Measurements from ENCODE around the gene ABCC4. TPM values are rescaled to one million over a fixed set of nuclear protein-coding genes. Genes with fewer than 3 reads are reported as not detected.
A peak's percentile ranks its signal among the peaks of the same experiment; 100 is the strongest.
"Not testable (repeated sequence)": the region's sequence is repeated elsewhere in the genome, so short reads cannot be mapped to it uniquely, and the experiment has no call there.

The ABCC4 gene
- total and polyA plus RNA-seq, 4 experiments from 2014 or later = 4.8 to 10.0 (median 6.9) TPM

GRCh38 chr13:95197548-95197947 lies 103.7 kb downstream of the ABCC4 start:
- POLR2A ChIA-PET (ENCODE audit: partially characterized antibody) = no interaction called here
- Histone ChIP-seq H3K4me1 (ENCODE audit: insufficient read depth, low read length) (no peaks in the 10 kb centered on the region), H3K4me3 (ENCODE audit: low read length in 2 of 2) (no peak overlapping the region), H3K9me3 (ENCODE audit: control insufficient read depth in 1 of 2, low read length in 2 of 2) (no peaks in the 10 kb centered on the region), H3K27me3 (ENCODE audit: insufficient read depth, low read length) (no peaks in the 10 kb centered on the region), H3K27ac (ENCODE audit: low read depth, low read length) (no peak overlapping the region), H3K36me3 (ENCODE audit: insufficient read depth, low read length) (no peaks in the 10 kb centered on the region)
- intact Hi-C loops (cut with micrococcal nuclease) = no loop called here
- H3K9me3 Mint-ChIP-seq = peaks cover 0 to 15% (median 2%) of the 10 kb centered on the region in 8 donors
- DNase-seq = no peak
- H3K4me3 Mint-ChIP-seq = no peak overlapping the region
- H3K36me3 Mint-ChIP-seq = peaks cover 36% of the 10 kb centered on the region in 2 donors
- no peak overlapping the region for H3K27ac Mint-ChIP-seq
- peaks cover 0 to 8% (median 0%) of the 10 kb centered on the region in 4 donors for H3K4me1 Mint-ChIP-seq
- CTCF ChIA-PET (ENCODE audit: partially characterized antibody) = interaction anchor here (1.0 to 3.7 kb wide), 3 partner anchors 9 to 207 kb away, joined by 3 to 12 read pairs (median 8); no protein-coding TSS in a partner anchor
- H3K27me3 Mint-ChIP-seq = no peaks in the 10 kb centered on the region

GRCh38 chr13:95195146-95195545 lies 106.1 kb downstream of the ABCC4 start:
- POLR2A ChIA-PET (ENCODE audit: partially characterized antibody) = no interaction called here
- Mint-ChIP-seq H3K36me3 (peaks cover 20 to 24% of the 10 kb centered on the region in 2 donors), H3K27ac (no peak overlapping the region), H3K27me3 (no peaks in the 10 kb centered on the region), H3K9me3 (peaks cover 0 to 15% (median 2%) of the 10 kb centered on the region in 8 donors), H3K4me1 (peaks cover 0 to 8% (median 0%) of the 10 kb centered on the region in 4 donors), H3K4me3 (no peak overlapping the region)
- no peak overlapping the region for H3K4me3 ChIP-seq (ENCODE audit: low read length in 2 of 2)
- H3K27ac ChIP-seq (ENCODE audit: low read depth, low read length) = no peak overlapping the region
- H3K4me1 ChIP-seq (ENCODE audit: insufficient read depth, low read length) = no peaks in the 10 kb centered on the region
- no peaks in the 10 kb centered on the region for H3K9me3 ChIP-seq (ENCODE audit: control insufficient read depth in 1 of 2, low read length in 2 of 2)
- no peaks in the 10 kb centered on the region for H3K27me3 ChIP-seq (ENCODE audit: insufficient read depth, low read length)
- CTCF ChIA-PET (ENCODE audit: partially characterized antibody) = interaction anchor here (3.7 to 5.3 kb wide), 2 partner anchors 185 to 210 kb away, joined by 12 to 71 read pairs; no protein-coding TSS in a partner anchor
- intact Hi-C loops (cut with micrococcal nuclease) = no loop called here
- DNase-seq = no peak
- H3K36me3 ChIP-seq (ENCODE audit: insufficient read depth, low read length) = no peaks in the 10 kb centered on the region

DNA sequence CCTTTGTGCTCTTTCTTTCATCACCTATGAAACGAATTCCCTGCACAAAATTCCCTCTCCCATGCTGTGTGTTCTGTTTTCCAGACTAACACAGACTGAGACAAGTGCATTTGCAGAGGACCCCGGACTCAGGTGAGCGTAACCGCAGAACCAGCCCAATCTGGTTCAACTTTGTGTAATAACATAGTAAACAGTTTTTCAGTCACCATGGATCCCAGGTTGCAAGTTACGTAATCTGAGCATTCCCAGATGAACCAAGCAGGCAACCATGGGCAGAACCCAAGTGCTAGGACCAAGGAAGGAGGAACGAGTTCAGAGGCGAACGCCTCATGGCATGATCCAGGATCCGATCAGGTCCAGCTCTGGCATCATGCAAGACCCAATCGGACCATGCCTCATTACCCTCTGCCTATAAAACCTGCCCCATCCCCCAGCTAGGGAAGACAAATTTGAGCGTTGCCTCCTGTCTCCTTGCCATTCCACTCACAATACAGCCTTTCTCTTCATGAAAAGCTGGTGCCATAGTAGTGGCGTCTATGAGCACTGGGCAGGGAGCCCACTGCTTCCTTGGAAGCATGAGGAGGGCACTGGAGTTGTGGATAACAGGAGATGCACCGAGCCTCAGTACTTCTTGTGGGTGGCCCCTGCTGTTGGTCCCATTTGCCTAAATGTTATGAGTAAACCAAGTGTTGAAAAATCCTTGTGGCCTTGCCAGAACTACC lies 107.6 kb downstream of the ABCC4 start:
- H3K27me3 ChIP-seq (ENCODE audit: insufficient read depth, low read length) = no peaks in the 10 kb centered on the region
- ChIA-PET CTCF (ENCODE audit: partially characterized antibody) (interaction anchor here (1.1 to 12.1 kb wide), 4 partner anchors 10 to 211 kb away, joined by 3 to 256 read pairs (median 72); no protein-coding TSS in a partner anchor), POLR2A (ENCODE audit: partially characterized antibody) (no interaction called here)
- H3K36me3 ChIP-seq (ENCODE audit: insufficient read depth, low read length) = no peaks in the 10 kb centered on the region
- DNase-seq = no peak
- H3K4me1 ChIP-seq (ENCODE audit: insufficient read depth, low read length) = no peaks in the 10 kb centered on the region
- H3K27ac ChIP-seq (ENCODE audit: low read depth, low read length) = no peak overlapping the region
- Mint-ChIP-seq H3K36me3 (peaks cover 5 to 17% of the 10 kb centered on the region in 2 donors), H3K27me3 (no peaks in the 10 kb centered on the region), H3K4me1 (peaks cover 4 to 12% (median 7%) of the 10 kb centered on the region in 4 donors), H3K4me3 (no peak overlapping the region), H3K27ac (peak overlapping the region in 1 of 7 donors; percentile 37), H3K9me3 (peaks cover 0 to 4% (median under 1%) of the 10 kb centered on the region in 8 donors)
- H3K9me3 ChIP-seq (ENCODE audit: control insufficient read depth in 1 of 2, low read length in 2 of 2) = no peaks in the 10 kb centered on the region
- H3K4me3 ChIP-seq (ENCODE audit: low read length in 2 of 2) = no peak overlapping the region
- intact Hi-C loops (cut with micrococcal nuclease) = no loop called here

GRCh38 chr13:95192998-95193397 lies 108.3 kb downstream of the ABCC4 start:
- Mint-ChIP-seq H3K27ac (no peak overlapping the region), H3K4me3 (no peak overlapping the region), H3K4me1 (peaks cover 7 to 15% (median 13%) of the 10 kb centered on the region in 4 donors), H3K36me3 (peaks cover 0 to 11% of the 10 kb centered on the region in 2 donors), H3K9me3 (peaks cover 0 to 5% (median 0%) of the 10 kb centered on the region in 8 donors), H3K27me3 (no peaks in the 10 kb centered on the region)
- Histone ChIP-seq H3K27me3 (ENCODE audit: insufficient read depth, low read length) (no peaks in the 10 kb centered on the region), H3K27ac (ENCODE audit: low read depth, low read length) (no peak overlapping the region), H3K4me3 (ENCODE audit: low read length in 2 of 2) (no peak overlapping the region), H3K4me1 (ENCODE audit: insufficient read depth, low read length) (no peaks in the 10 kb centered on the region), H3K36me3 (ENCODE audit: insufficient read depth, low read length) (no peaks in the 10 kb centered on the region), H3K9me3 (ENCODE audit: control insufficient read depth in 1 of 2, low read length in 2 of 2) (no peaks in the 10 kb centered on the region)
- DNase-seq = no peak
- ChIA-PET POLR2A (ENCODE audit: partially characterized antibody) (interaction anchor here (1.4 kb wide), 1 partner anchor 188 kb away, joined by 3 read pairs; no protein-coding TSS in a partner anchor), CTCF (ENCODE audit: partially characterized antibody) (interaction anchor here (1.1 to 12.1 kb wide), 9 partner anchors 11 to 286 kb away, joined by 4 to 256 read pairs (median 12); partner anchors contain the start of gene ABCC4)
- intact Hi-C loops (cut with micrococcal nuclease) = no loop called here

DNA sequence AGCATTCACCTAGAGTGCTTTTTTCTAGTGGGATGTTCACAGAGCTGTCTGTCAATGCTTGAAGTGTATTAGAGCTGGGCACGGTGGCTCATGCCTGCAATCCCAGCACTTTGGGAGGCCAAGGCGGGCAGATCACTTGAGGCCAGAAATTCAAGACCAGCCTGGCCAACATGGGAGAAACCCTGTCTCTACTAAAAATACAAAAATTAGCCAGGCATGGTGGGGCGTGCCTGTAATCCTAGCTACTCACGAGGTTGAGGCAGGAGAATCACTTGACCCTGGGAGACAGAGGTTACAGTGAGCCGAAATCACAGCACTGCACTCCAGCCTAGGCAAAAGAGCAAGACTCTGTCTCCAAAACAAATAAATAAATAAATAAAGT lies 108.7 kb downstream of the ABCC4 start:
- H3K4me3 ChIP-seq (ENCODE audit: low read length in 2 of 2); intact Hi-C loops (cut with micrococcal nuclease); H3K9me3 ChIP-seq (ENCODE audit: control insufficient read depth in 1 of 2, low read length in 2 of 2); H3K9me3 Mint-ChIP-seq; H3K36me3 ChIP-seq (ENCODE audit: insufficient read depth, low read length); DNase-seq; H3K36me3 Mint-ChIP-seq; H3K27me3 Mint-ChIP-seq; H3K27ac ChIP-seq (ENCODE audit: low read depth, low read length); H3K4me1 ChIP-seq (ENCODE audit: insufficient read depth, low read length); H3K27ac Mint-ChIP-seq; H3K4me3 Mint-ChIP-seq; H3K27me3 ChIP-seq (ENCODE audit: insufficient read depth, low read length): not testable (repeated sequence)
- ChIA-PET POLR2A (ENCODE audit: partially characterized antibody) (interaction anchor here (1.4 kb wide), 1 partner anchor 188 kb away, joined by 3 read pairs; no protein-coding TSS in a partner anchor), CTCF (ENCODE audit: partially characterized antibody) (interaction anchor here (0.9 to 12.1 kb wide), 16 partner anchors 9 to 287 kb away, joined by 3 to 256 read pairs (median 6); partner anchors contain the start of gene ABCC4)
- peaks cover 7 to 19% (median 15%) of the 10 kb centered on the region in 4 donors for H3K4me1 Mint-ChIP-seq

GRCh38 chr13:95191821-95192563 lies 109.3 kb downstream of the ABCC4 start:
- Histone ChIP-seq H3K27me3 (ENCODE audit: insufficient read depth, low read length) (no peaks in the 10 kb centered on the region), H3K4me3 (ENCODE audit: low read length in 2 of 2) (no peak overlapping the region), H3K4me1 (ENCODE audit: insufficient read depth, low read length) (peaks cover under 1% of the 10 kb centered on the region), H3K36me3 (ENCODE audit: insufficient read depth, low read length) (no peaks in the 10 kb centered on the region), H3K27ac (ENCODE audit: low read depth, low read length) (no peak overlapping the region), H3K9me3 (ENCODE audit: control insufficient read depth in 1 of 2, low read length in 2 of 2) (no peaks in the 10 kb centered on the region)
- H3K4me3 Mint-ChIP-seq = no peak overlapping the region
- no peaks in the 10 kb centered on the region for H3K27me3 Mint-ChIP-seq
- H3K4me1 Mint-ChIP-seq = peaks cover 7 to 19% (median 16%) of the 10 kb centered on the region in 4 donors
- ChIA-PET CTCF (ENCODE audit: partially characterized antibody) (interaction anchor here (0.7 to 12.1 kb wide), 20 partner anchors 9 to 287 kb away, joined by 3 to 256 read pairs (median 5); partner anchors contain the start of gene ABCC4), POLR2A (ENCODE audit: partially characterized antibody) (interaction anchor here (1.4 kb wide), 1 partner anchor 189 kb away, joined by 3 read pairs; no protein-coding TSS in a partner anchor)
- H3K27ac Mint-ChIP-seq = peak overlapping the region in 1 of 7 donors; percentile 55
- DNase-seq = peak in 4 of 5 donors; percentile 22 to 38 (median 35)
- H3K9me3 Mint-ChIP-seq = peaks cover 0 to 5% (median 0%) of the 10 kb centered on the region in 8 donors
- H3K36me3 Mint-ChIP-seq = peaks cover 0 to 8% of the 10 kb centered on the region in 2 donors
- intact Hi-C loops (cut with micrococcal nuclease) = no loop called here

Measured in CD4-positive, alpha-beta memory T cell (primary cell).